Gastrocnemius medialis (tissue), 4 donors: ENCODE results near the gene KISS1R. TPM values are rescaled to one million over a fixed set of nuclear protein-coding genes. Genes with fewer than 3 reads are reported as not detected.

Experiments used
- ATAC-seq, 2 donors: fragments of 150-250 bp; one replicate each; pipeline ENCODE4 v1.9.1; 2016
- DNase-seq, 2 donors: peaks; one replicate each; pipeline ENCODE4 v3.0.0-alpha.2; 2019
- H3K27ac ChIP-seq, 4 donors: fragments of 200-600 bp; sonication (generic); 1 replicate in 1 of 4; 2 replicates in 3 of 4; pipeline ENCODE4 v1.5.1; 2016 to 2018; ENCODE audit warnings: mild to moderate bottlenecking in 2 of 4, moderate library complexity in 1 of 4
- H3K27me3 ChIP-seq, 3 donors: fragments of 200-600 bp; sonication (generic) in 2 of 3; 1 replicate in 1 of 3; 2 replicates in 2 of 3; pipeline versions ENCODE4 v1.5.1 to v1.6.0; 2016 to 2019; ENCODE audit warnings: mild to moderate bottlenecking in 1 of 3, moderate library complexity in 1 of 3
- H3K36me3 ChIP-seq, 2 donors: fragments of 200-600 bp; sonication (generic) in 1 of 2; one replicate each; pipeline ENCODE4 v1.5.1; 2017 to 2018
- H3K4me1 ChIP-seq, 2 donors: fragments of 200-600 bp; sonication (generic) in 1 of 2; one replicate each; pipeline ENCODE4 v1.5.1; 2016 to 2017; ENCODE audit warnings: mild to moderate bottlenecking in 2 of 2
- H3K4me3 ChIP-seq, 4 donors: fragments of 200-600 bp; sonication (generic) in 3 of 4; 1 replicate in 1 of 4; 2 replicates in 3 of 4; pipeline ENCODE4 v1.5.1; 2016 to 2019; ENCODE audit warnings: mild to moderate bottlenecking in 2 of 4
- H3K9me3 ChIP-seq, 3 donors: fragments of 200-600 bp; sonication (generic) in 2 of 3; 1 replicate in 1 of 3; 2 replicates in 2 of 3; pipeline ENCODE4 v1.5.1; 2016 to 2019
- CTCF ChIP-seq, 5 experiments: fragments of 450-650 bp in 3 of 5; fragments of 200-600 bp in 2 of 5; sonication (generic) in 2 of 5; IDR thresholded peaks in 4 of 5; conservative IDR thresholded peaks in 1 of 5; 1 replicate in 4 of 5; 2 replicates in 1 of 5; pipeline ENCODE4 v1.5.1; 2016 to 2019; ENCODE audit warnings: antibody characterized with exemption in 5 of 5, mild to moderate bottlenecking in 3 of 5, moderate library complexity in 3 of 5
- POLR2A ChIP-seq, 2 donors: fragments of 450-650 bp; IDR thresholded peaks; one replicate each; pipeline ENCODE4 v1.6.1; 2017; ENCODE audit warnings: antibody characterized with exemption in 2 of 2, mild to moderate bottlenecking in 2 of 2, moderate library complexity in 2 of 2
- in situ Hi-C, 4 donors: fragments of 200-750 bp; cut with MboI; loops; one replicate each; pipeline versions ENCODE4 v1.15.0 to v1.8.0; 2017; ENCODE audit warnings: low sequenced_read_pairs in 4 of 4
- intact Hi-C: fragments of 100-400 bp; cut with DNase I; formaldehyde crosslinking; loops from one replicate; pipeline ENCODE4 v1.15.1; 2023; ENCODE audit warnings: low total_unique reads
- total RNA-seq, 4 donors: library from RNA; depleted of rRNA; stranded (reverse); fragments of >200 nt; gene quantifications; one replicate each; pipeline versions ENCODE4 v1.1.0 to v1.2.3, GENCODE V29; 2016

KISS1R gene
- total RNA-seq, 4 donors from 2014 or later, result not detected

GRCh38 chr19:934865-935479 is 17.8 kb downstream of the KISS1R start:
- H3K4me1 ChIP-seq, result peaks cover 20 to 28% of the 10 kb centered on the region in 2 donors
- DNase-seq, result peak; percentile 82 to 87
- H3K4me3 ChIP-seq, result peak overlapping the region in 1 of 4 donors; percentile 7
- H3K27me3 ChIP-seq, result no peaks in the 10 kb centered on the region
- no peaks in the 10 kb centered on the region for H3K36me3 ChIP-seq
- H3K27ac ChIP-seq, result peak overlapping the region; percentile 71 to 79 (median 74)
- TF ChIP-seq POLR2A (IDR thresholded peaks at IDR 0.05) (peak in 1 of 2 donors; percentile 34), CTCF (IDR thresholded peaks at IDR 0.05 in 4 of 5, conservative IDR thresholded peaks at IDR 0.05 in 1 of 5) (no peak)
- intact Hi-C loops (loop anchor here (1.0 kb wide), 2 partner anchors 10 to 49 kb away; partner anchors contain the start of gene WDR18), in situ Hi-C loops (no loop called here)
- no peaks in the 10 kb centered on the region for H3K9me3 ChIP-seq
- peak; percentile 85 to 89 for ATAC-seq

GRCh38 chr19:936175-936546 is 19.0 kb downstream of the KISS1R start:
- Histone ChIP-seq H3K27ac (no peak overlapping the region), H3K27me3 (no peaks in the 10 kb centered on the region), H3K9me3 (no peaks in the 10 kb centered on the region), H3K4me3 (no peak overlapping the region), H3K4me1 (peaks cover 20 to 29% of the 10 kb centered on the region in 2 donors), H3K36me3 (no peaks in the 10 kb centered on the region)
- in situ Hi-C loops, result no loop called here
- DNase-seq (no peak), ATAC-seq (no peak)
- intact Hi-C loops, result no loop called here
- no peak for TF ChIP-seq POLR2A (IDR thresholded peaks at IDR 0.05)

- Histone ChIP-seq H3K27me3 (no peaks in the 10 kb centered on the region), H3K9me3 (no peaks in the 10 kb centered on the region), H3K27ac (no peak overlapping the region), H3K4me3 (no peak overlapping the region), H3K4me1 (peaks cover 20 to 35% of the 10 kb centered on the region in 2 donors), H3K36me3 (no peaks in the 10 kb centered on the region)
- in situ Hi-C loops, result no loop called here
- intact Hi-C loops, result no loop called here
- no peak for ATAC-seq
- DNase-seq, result no peak
- TF ChIP-seq POLR2A (IDR thresholded peaks at IDR 0.05) (no peak), CTCF (IDR thresholded peaks at IDR 0.05 in 4 of 5, conservative IDR thresholded peaks at IDR 0.05 in 1 of 5) (no peak)
Observed at GRCh38 chr19:937259-937694, 20.1 kb downstream of the KISS1R start.

GRCh38 chr19:938233-938923 is 21.2 kb downstream of the KISS1R start:
- H3K27me3 ChIP-seq, result no peaks in the 10 kb centered on the region
- ATAC-seq (no peak), DNase-seq (no peak)
- H3K4me1 ChIP-seq, result peaks cover 18 to 27% of the 10 kb centered on the region in 2 donors
- intact Hi-C loops (no loop called here), in situ Hi-C loops (no loop called here)
- TF ChIP-seq CTCF (IDR thresholded peaks at IDR 0.05 in 4 of 5, conservative IDR thresholded peaks at IDR 0.05 in 1 of 5) (no peak), POLR2A (IDR thresholded peaks at IDR 0.05) (no peak)
- H3K4me3 ChIP-seq, result no peak overlapping the region
- H3K36me3 ChIP-seq, result no peaks in the 10 kb centered on the region
- no peak overlapping the region for H3K27ac ChIP-seq
- no peaks in the 10 kb centered on the region for H3K9me3 ChIP-seq

GRCh38 chr19:939439-939838 is 22.3 kb downstream of the KISS1R start:
- TF ChIP-seq CTCF (IDR thresholded peaks at IDR 0.05 in 4 of 5, conservative IDR thresholded peaks at IDR 0.05 in 1 of 5) (no peak), POLR2A (IDR thresholded peaks at IDR 0.05) (no peak)
- H3K9me3 ChIP-seq, result no peaks in the 10 kb centered on the region
- peaks cover 8 to 16% of the 10 kb centered on the region in 2 donors for H3K4me1 ChIP-seq
- H3K27me3 ChIP-seq, result no peaks in the 10 kb centered on the region
- H3K36me3 ChIP-seq, result no peaks in the 10 kb centered on the region
- H3K4me3 ChIP-seq, result no peak overlapping the region
- DNase-seq (no peak), ATAC-seq (no peak)
- in situ Hi-C loops (no loop called here), intact Hi-C loops (no loop called here)
- H3K27ac ChIP-seq, result no peak overlapping the region
